Neural cell (in vitro differentiated cells): ENCODE data around the gene RBFA. TPM values are rescaled to one million over a fixed set of nuclear protein-coding genes. Genes with fewer than 3 reads are reported as not detected.

Source experiments
- H2AFZ ChIP-seq: fragments of 200-600, 300-800 bp; sonication (generic), shearing (Covaris generic); 2 replicates; pipeline ENCODE4 v1.6.0; 2014; ENCODE audit warnings: low read depth, mild to moderate bottlenecking, antibody characterized with exemption, low read length, moderate library complexity
- H3F3A ChIP-seq: fragments of 200-600 bp; shearing (Covaris generic); 2 replicates; pipeline ENCODE4 v1.6.1; 2016; ENCODE audit warnings: mild to moderate bottlenecking, moderate library complexity, mixed read lengths, antibody characterized with exemption, low read length; ENCODE audit not compliant: insufficient read depth, poor library complexity, severe bottlenecking
- H3K27ac ChIP-seq: fragments of 200-600, 300-800 bp; sonication (generic), shearing (Covaris generic); 2 replicates; pipeline ENCODE4 v1.5.1; 2014; ENCODE audit warnings: mild to moderate bottlenecking, low read length, moderate library complexity
- H3K27me3 ChIP-seq: fragments of 300-800, 200-600 bp; sonication (generic), shearing (Covaris generic); 2 replicates; pipeline ENCODE4 v1.6.0; 2014; ENCODE audit warnings: mild to moderate bottlenecking, low read depth, low read length, moderate library complexity; ENCODE audit not compliant: insufficient read depth
- H3K36me3 ChIP-seq: fragments of 300-800, 200-600 bp; sonication (generic), shearing (Covaris generic); 2 replicates; pipeline ENCODE4 v1.5.1; 2014; ENCODE audit warnings: mild to moderate bottlenecking, antibody characterized with exemption, low read length, moderate library complexity; ENCODE audit not compliant: insufficient read depth
- H3K4me2 ChIP-seq: fragments of 300-800, 200-600 bp; sonication (generic), shearing (Covaris generic); 2 replicates; pipeline ENCODE4 v1.6.0; 2014; ENCODE audit warnings: mild to moderate bottlenecking, low read length
- H3K4me3 ChIP-seq: fragments of 300-800, 200-600 bp; sonication (generic), shearing (Covaris generic); 2 replicates; pipeline ENCODE4 v1.5.1; 2014; ENCODE audit warnings: mild to moderate bottlenecking, low read length, moderate library complexity
- H3K79me2 ChIP-seq: fragments of 200-600 bp; shearing (Covaris generic); replicated peaks from 2 replicates; pipeline ENCODE4 v1.6.0; 2014; ENCODE audit warnings: mild to moderate bottlenecking, low read length, moderate library complexity; ENCODE audit not compliant: insufficient read depth
- H3K9ac ChIP-seq: fragments of 300-800, 200-600 bp; sonication (generic), shearing (Covaris generic); 2 replicates; pipeline ENCODE4 v1.6.1; 2016; ENCODE audit warnings: mild to moderate bottlenecking, low read length, mixed read lengths
- H3K9me2 ChIP-seq: fragments of 200-600 bp; shearing (Covaris generic); 2 replicates; pipeline ENCODE4 v1.6.1; 2016; ENCODE audit warnings: mild to moderate bottlenecking, low read length, mixed read lengths; ENCODE audit not compliant: insufficient read depth
- H3K9me3 ChIP-seq: fragments of 200-600, 300-800 bp; sonication (generic), shearing (Covaris generic); 2 replicates; pipeline ENCODE4 v1.6.1; 2016; ENCODE audit warnings: mild to moderate bottlenecking, mixed run types, low read length, moderate library complexity, mixed read lengths
- H4K20me1 ChIP-seq: fragments of 200-600 bp; shearing (Covaris generic); 2 replicates; pipeline ENCODE4 v1.6.1; 2016; ENCODE audit warnings: mild to moderate bottlenecking, mixed run types; ENCODE audit not compliant: insufficient read depth
- EP300 ChIP-seq: fragments of 450-650 bp; conservative IDR thresholded peaks from 2 replicates; pipeline ENCODE4 v1.6.1; 2014; ENCODE audit warnings: antibody characterized with exemption, mild to moderate bottlenecking, moderate library complexity; ENCODE audit not compliant: poor library complexity, severe bottlenecking
- EZH2 ChIP-seq: fragments of 200-600, 300-800 bp; shearing (Covaris generic), sonication (generic); IDR thresholded peaks from 2 replicates; pipeline ENCODE4 v1.6.1; 2014; ENCODE audit warnings: antibody characterized with exemption, low read length, borderline replicate concordance, mild to moderate bottlenecking; ENCODE audit not compliant: insufficient read depth, poor library complexity, severe bottlenecking
- MXI1 ChIP-seq: fragments of 450-650 bp; conservative IDR thresholded peaks from 2 replicates; pipeline ENCODE4 v1.6.1; 2014; ENCODE audit warnings: antibody characterized with exemption, mild to moderate bottlenecking; ENCODE audit not compliant: poor library complexity, severe bottlenecking
- POLR2AphosphoS5 ChIP-seq: IDR thresholded peaks from 2 replicates; pipeline ENCODE4 v1.6.1; 2012
- RAD21 ChIP-seq: fragments of 450-650 bp; conservative IDR thresholded peaks from 2 replicates; pipeline ENCODE4 v1.6.1; 2014; ENCODE audit warnings: antibody characterized with exemption, mild to moderate bottlenecking, moderate library complexity
- REST ChIP-seq: IDR thresholded peaks from 2 replicates; pipeline ENCODE4 v1.6.1; 2012; ENCODE audit warnings: borderline replicate concordance
- SMC3 ChIP-seq: fragments of 450-650 bp; conservative IDR thresholded peaks from 2 replicates; pipeline ENCODE4 v1.6.1; 2014; ENCODE audit warnings: antibody characterized with exemption, mild to moderate bottlenecking, moderate library complexity; ENCODE audit not compliant: poor library complexity
- TAF1 ChIP-seq: IDR thresholded peaks from 2 replicates; pipeline ENCODE4 v1.6.1; 2012; ENCODE audit warnings: low read depth
- polyA minus RNA-seq: library from RNA; depleted of rRNA, polyadenylated mRNA; stranded (reverse); fragments of >200 nt; gene quantifications from 2 replicates; pipeline ENCODE4 v1.2.3, GENCODE V29; 2014
- polyA plus RNA-seq: library from polyadenylated mRNA; depleted of rRNA; stranded (reverse); fragments of >200 nt; gene quantifications from 2 replicates; pipeline ENCODE4 v1.2.3, GENCODE V29; 2014
- TF ChIP-seq, protein P1 (sequence below): fragments of 450-650 bp; IDR thresholded peaks from 2 replicates; pipeline ENCODE4 v1.5.1; 2014; ENCODE audit warnings: antibody characterized with exemption, mild to moderate bottlenecking, moderate library complexity; ENCODE audit not compliant: poor library complexity, severe bottlenecking

Gene RBFA, protein sequence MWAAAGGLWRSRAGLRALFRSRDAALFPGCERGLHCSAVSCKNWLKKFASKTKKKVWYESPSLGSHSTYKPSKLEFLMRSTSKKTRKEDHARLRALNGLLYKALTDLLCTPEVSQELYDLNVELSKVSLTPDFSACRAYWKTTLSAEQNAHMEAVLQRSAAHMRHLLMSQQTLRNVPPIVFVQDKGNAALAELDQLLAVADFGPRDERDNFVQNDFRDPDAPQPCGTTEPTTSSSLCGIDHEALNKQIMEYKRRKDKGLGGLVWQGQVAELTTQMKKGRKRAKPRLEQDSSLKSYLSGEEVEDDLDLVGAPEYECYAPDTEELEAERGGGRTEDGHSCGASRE
- 78.1 and 86.8 TPM in 2 replicates for polyA plus RNA-seq
- 53.3 and 56.5 TPM in 2 replicates for polyA minus RNA-seq

- H3K9ac ChIP-seq = peak within 1 kb of the TSS; percentile 79
- no peaks in the 10 kb centered on the region for H3K9me3 ChIP-seq
- H3K4me2 ChIP-seq = peak within 1 kb of the TSS; percentile 78
- peak within 1 kb of the TSS; percentile 94 for H2AFZ ChIP-seq
- TF ChIP-seq MXI1 (peak; percentile 99), SMC3 (peak; percentile 63), POLR2AphosphoS5 (peak; percentile 61), EZH2 (no peak), RAD21 (peak; percentile 57), TAF1 (peak; percentile 59), EP300 (peak; percentile 60), REST (peak; percentile 37)
- TF ChIP-seq, protein P1, sequence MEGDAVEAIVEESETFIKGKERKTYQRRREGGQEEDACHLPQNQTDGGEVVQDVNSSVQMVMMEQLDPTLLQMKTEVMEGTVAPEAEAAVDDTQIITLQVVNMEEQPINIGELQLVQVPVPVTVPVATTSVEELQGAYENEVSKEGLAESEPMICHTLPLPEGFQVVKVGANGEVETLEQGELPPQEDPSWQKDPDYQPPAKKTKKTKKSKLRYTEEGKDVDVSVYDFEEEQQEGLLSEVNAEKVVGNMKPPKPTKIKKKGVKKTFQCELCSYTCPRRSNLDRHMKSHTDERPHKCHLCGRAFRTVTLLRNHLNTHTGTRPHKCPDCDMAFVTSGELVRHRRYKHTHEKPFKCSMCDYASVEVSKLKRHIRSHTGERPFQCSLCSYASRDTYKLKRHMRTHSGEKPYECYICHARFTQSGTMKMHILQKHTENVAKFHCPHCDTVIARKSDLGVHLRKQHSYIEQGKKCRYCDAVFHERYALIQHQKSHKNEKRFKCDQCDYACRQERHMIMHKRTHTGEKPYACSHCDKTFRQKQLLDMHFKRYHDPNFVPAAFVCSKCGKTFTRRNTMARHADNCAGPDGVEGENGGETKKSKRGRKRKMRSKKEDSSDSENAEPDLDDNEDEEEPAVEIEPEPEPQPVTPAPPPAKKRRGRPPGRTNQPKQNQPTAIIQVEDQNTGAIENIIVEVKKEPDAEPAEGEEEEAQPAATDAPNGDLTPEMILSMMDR = peak; percentile 54
- no peaks in the 10 kb centered on the region for H3K27me3 ChIP-seq
- H3K79me2 ChIP-seq = peaks cover 19% of the 10 kb centered on the region
- H4K20me1 ChIP-seq = no peaks in the 10 kb centered on the region
- H3K9me2 ChIP-seq = no peaks in the 10 kb centered on the region
- H3K36me3 ChIP-seq = peaks cover 4% of the 10 kb centered on the region
- peak within 1 kb of the TSS; percentile 74 for H3K27ac ChIP-seq
- H3K4me3 ChIP-seq = peak within 1 kb of the TSS; percentile 83
- no peaks in the 10 kb centered on the region for H3F3A ChIP-seq
These were observed at the start of gene RBFA for GRCh38 chr18:80034068-80034851. TSS of gene RBFA (plus strand) at chr18:80034434. CDS start at chr18:80034496, 62 bp downstream.

DNA sequence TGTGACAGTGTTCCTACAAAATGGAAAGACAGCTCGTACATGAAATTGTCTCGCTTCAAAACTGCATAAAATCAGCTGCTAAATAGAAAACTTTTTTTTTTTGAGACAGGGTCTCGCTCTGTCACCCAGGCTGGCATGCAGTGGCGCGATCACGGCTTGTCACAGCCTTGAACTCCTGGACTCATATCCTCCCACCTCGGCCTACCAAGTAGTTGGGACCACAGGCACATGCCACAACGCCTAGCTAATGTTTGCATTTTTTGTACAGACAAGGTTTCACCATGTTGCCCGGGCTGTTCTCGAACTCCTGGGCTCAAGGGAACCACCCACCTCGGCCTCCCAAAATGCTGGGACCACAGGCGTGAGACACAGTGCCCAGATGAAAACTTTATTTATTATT, 49.1 kb upstream of the RBFA start:
- H2AFZ ChIP-seq = no peak overlapping the region
- no peaks in the 10 kb centered on the region for H3F3A ChIP-seq
- no peaks in the 10 kb centered on the region for H3K9me2 ChIP-seq
- H3K79me2 ChIP-seq = peaks cover 79% of the 10 kb centered on the region
- H3K4me3 ChIP-seq = no peak overlapping the region
- H3K9ac ChIP-seq = no peak overlapping the region
- no peak overlapping the region for H3K27ac ChIP-seq
- no peaks in the 10 kb centered on the region for H3K36me3 ChIP-seq
- no peak for TF ChIP-seq EZH2
- TF ChIP-seq, protein P1 = no peak
- no peak for TF ChIP-seq MXI1
- TF ChIP-seq REST = no peak
- no peak for TF ChIP-seq RAD21
- TF ChIP-seq EP300 = no peak
- TF ChIP-seq SMC3 = no peak
- no peak for TF ChIP-seq POLR2AphosphoS5
- no peak for TF ChIP-seq TAF1
- no peaks in the 10 kb centered on the region for H3K27me3 ChIP-seq
- H3K9me3 ChIP-seq = no peaks in the 10 kb centered on the region
- H3K4me2 ChIP-seq = no peak overlapping the region
- H4K20me1 ChIP-seq = peaks cover 4% of the 10 kb centered on the region
